A673 (cell line): ENCODE data around the gene ZNF683. TPM values are rescaled to one million over a fixed set of nuclear protein-coding genes. Genes with fewer than 3 reads are reported as not detected.

Source experiments
- BruUV-seq: library from RNA; stranded (reverse); fragments of 400-500 nt; replicated peaks from 2 replicates; lab custom pipeline; 2021; lab: Mats Ljungman, UMichigan
- CTCF ChIA-PET: fragments of 300-600 bp; sonication (Branson Sonifier 250); formaldehyde crosslinking; loops from one replicate; lab custom pipeline; 2022; ENCODE audit warnings: antibody characterized with exemption; lab: Charles Lee
- POLR2A ChIA-PET: fragments of 300-600 bp; sonication (Branson Sonifier 250); formaldehyde crosslinking; loops from one replicate; lab custom pipeline; 2022; ENCODE audit warnings: antibody characterized with exemption; ENCODE audit not compliant: low non-redundant PET; lab: Charles Lee
- DNase-seq: peaks from one replicate; pipeline ENCODE4 v3.0.0-alpha.2; 2015; ENCODE audit warnings: low spot score
- H3K27ac ChIP-seq: fragments of 200-600 bp; sonication (generic); 2 replicates; pipeline ENCODE4 v1.5.1; 2016; ENCODE audit warnings: mixed run types, low read depth, mild to moderate bottlenecking, mixed read lengths, antibody characterized with exemption, low read length; ENCODE audit not compliant: poor library complexity, severe bottlenecking
- H3K27me3 ChIP-seq: fragments of 200-600 bp; sonication (generic); replicated peaks from 2 replicates; pipeline ENCODE4 v1.6.1; 2017; ENCODE audit warnings: mixed run types, low read depth, mild to moderate bottlenecking, mixed read lengths, antibody characterized with exemption, low read length; ENCODE audit not compliant: insufficient read depth, poor library complexity
- H3K36me3 ChIP-seq: fragments of 200-600 bp; sonication (generic); 2 replicates; pipeline ENCODE4 v1.6.1; 2016; ENCODE audit warnings: mixed run types, mild to moderate bottlenecking, mixed read lengths, antibody characterized with exemption, low read length; ENCODE audit not compliant: insufficient read depth, poor library complexity, severe bottlenecking
- H3K4me1 ChIP-seq: fragments of 200-600 bp; sonication (generic); 2 replicates; pipeline ENCODE4 v1.6.1; 2017; ENCODE audit warnings: mixed run types, mild to moderate bottlenecking, mixed read lengths, antibody characterized with exemption, low read length; ENCODE audit not compliant: insufficient read depth, poor library complexity, severe bottlenecking
- H3K4me3 ChIP-seq: fragments of 200-600 bp; sonication (generic); 2 replicates; pipeline ENCODE4 v1.5.1; 2016; ENCODE audit warnings: low read depth, mixed run types, mild to moderate bottlenecking, mixed read lengths, low read length; ENCODE audit not compliant: poor library complexity, severe bottlenecking
- H3K9me3 ChIP-seq: fragments of 200-600 bp; sonication (generic); 2 replicates; pipeline ENCODE4 v1.6.1; 2016; ENCODE audit warnings: mixed run types, low read depth, mild to moderate bottlenecking, mixed read lengths, antibody characterized with exemption, low read length; ENCODE audit not compliant: poor library complexity, severe bottlenecking
- EZH2 ChIP-seq: fragments of 200-600 bp; sonication (generic); IDR thresholded peaks from 2 replicates; pipeline ENCODE4 v1.6.1; 2017; ENCODE audit warnings: borderline replicate concordance, low read depth, mild to moderate bottlenecking, mixed read lengths, antibody characterized with exemption, low read length; ENCODE audit not compliant: poor library complexity, severe bottlenecking
- intact Hi-C: fragments of 100-400 bp; cut with micrococcal nuclease; formaldehyde crosslinking; loops from one replicate; pipeline ENCODE4 v1.10.0; 2022; ENCODE audit not compliant: unreplicated experiment
- total RNA-seq: library from RNA; stranded (reverse); gene quantifications from 2 replicates; pipeline ENCODE4 v1.2.3, GENCODE V29; 2021
- TF ChIP-seq, protein P1 (sequence below): fragments of 300-800, 200-600 bp; sonication (generic); conservative IDR thresholded peaks from 2 replicates; pipeline ENCODE4 v1.5.1; 2017; ENCODE audit warnings: low read depth, mild to moderate bottlenecking, antibody characterized with exemption, low read length, moderate library complexity, mixed read lengths

Gene ZNF683
- total RNA-seq, 1 experiment from 2014 or later = not detected

DNA sequence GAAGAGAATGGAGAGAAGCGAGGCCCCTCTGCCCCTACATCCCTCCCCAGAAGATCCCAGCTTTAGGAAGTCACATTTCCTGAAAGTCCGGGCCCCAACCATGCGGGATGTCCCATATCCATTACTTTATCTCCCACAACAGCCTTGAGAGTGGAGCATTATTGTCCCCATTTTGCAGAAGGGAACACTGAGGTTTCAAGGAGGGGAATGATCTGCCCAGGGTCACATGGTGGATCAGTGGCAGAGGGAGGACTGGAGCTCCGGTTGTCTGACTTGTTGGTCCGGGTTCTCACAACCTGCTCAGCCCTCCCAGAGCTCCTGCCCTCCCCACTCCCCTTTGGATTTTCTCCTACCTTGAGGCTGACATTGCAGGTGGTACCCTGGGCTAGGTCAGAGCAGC lies 16.4 kb downstream of the ZNF683 start:
- intact Hi-C loops = no loop called here
- TF ChIP-seq, protein P1, sequence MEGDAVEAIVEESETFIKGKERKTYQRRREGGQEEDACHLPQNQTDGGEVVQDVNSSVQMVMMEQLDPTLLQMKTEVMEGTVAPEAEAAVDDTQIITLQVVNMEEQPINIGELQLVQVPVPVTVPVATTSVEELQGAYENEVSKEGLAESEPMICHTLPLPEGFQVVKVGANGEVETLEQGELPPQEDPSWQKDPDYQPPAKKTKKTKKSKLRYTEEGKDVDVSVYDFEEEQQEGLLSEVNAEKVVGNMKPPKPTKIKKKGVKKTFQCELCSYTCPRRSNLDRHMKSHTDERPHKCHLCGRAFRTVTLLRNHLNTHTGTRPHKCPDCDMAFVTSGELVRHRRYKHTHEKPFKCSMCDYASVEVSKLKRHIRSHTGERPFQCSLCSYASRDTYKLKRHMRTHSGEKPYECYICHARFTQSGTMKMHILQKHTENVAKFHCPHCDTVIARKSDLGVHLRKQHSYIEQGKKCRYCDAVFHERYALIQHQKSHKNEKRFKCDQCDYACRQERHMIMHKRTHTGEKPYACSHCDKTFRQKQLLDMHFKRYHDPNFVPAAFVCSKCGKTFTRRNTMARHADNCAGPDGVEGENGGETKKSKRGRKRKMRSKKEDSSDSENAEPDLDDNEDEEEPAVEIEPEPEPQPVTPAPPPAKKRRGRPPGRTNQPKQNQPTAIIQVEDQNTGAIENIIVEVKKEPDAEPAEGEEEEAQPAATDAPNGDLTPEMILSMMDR = no peak
- no peak for TF ChIP-seq EZH2
- Histone ChIP-seq H3K4me3 (no peak overlapping the region), H3K27me3 (peaks cover 25% of the 10 kb centered on the region), H3K9me3 (no peaks in the 10 kb centered on the region), H3K27ac (no peak overlapping the region), H3K36me3 (no peaks in the 10 kb centered on the region), H3K4me1 (no peaks in the 10 kb centered on the region)
- no peak for DNase-seq
- ChIA-PET POLR2A (no interaction called here), CTCF (no interaction called here)
- BruUV-seq = no TSS peak

GRCh38 chr1:26354972-26355371 lies 17.6 kb downstream of the ZNF683 start:
- BruUV-seq = no TSS peak
- CTCF ChIA-PET = no interaction called here

GRCh38 chr1:26353976-26354820 lies 18.4 kb downstream of the ZNF683 start, which contains the start of gene CRYBG2:
Gene CRYBG2 (minus strand): TSS chr1:26354130. CDS start chr1:26346657, 7,473 bp downstream.
- H3K36me3 ChIP-seq = no peaks in the 10 kb centered on the region
- ChIA-PET POLR2A (no interaction called here), CTCF (no interaction called here)
- no peaks in the 10 kb centered on the region for H3K9me3 ChIP-seq
- DNase-seq = no peak
- no peak within 1 kb of the TSS for H3K4me3 ChIP-seq
- H3K27me3 ChIP-seq = peaks cover 8% of the 10 kb centered on the region
- TF ChIP-seq, protein P1 = no peak
- no peak for TF ChIP-seq EZH2
- no peaks in the 10 kb centered on the region for H3K4me1 ChIP-seq
- BruUV-seq = no TSS peak
- no peak within 1 kb of the TSS for H3K27ac ChIP-seq
- intact Hi-C loops = no loop called here

More at GRCh38 chr1:26354972-26355371, 17.6 kb downstream of the ZNF683 start:
- Histone ChIP-seq H3K4me3 (no peak overlapping the region), H3K36me3 (no peaks in the 10 kb centered on the region), H3K27me3 (peaks cover 16% of the 10 kb centered on the region), H3K4me1 (no peaks in the 10 kb centered on the region), H3K27ac (no peak overlapping the region), H3K9me3 (no peaks in the 10 kb centered on the region)
- no peak for TF ChIP-seq EZH2
- TF ChIP-seq, protein P1 = no peak
- DNase-seq = no peak
- POLR2A ChIA-PET = no interaction called here
- intact Hi-C loops = no loop called here
